SK-N-SH (cell line): ENCODE results near the gene KCNA1. TPM values are rescaled to one million over a fixed set of nuclear protein-coding genes. Genes with fewer than 3 reads are reported as not detected.

ENCODE experiments used
- CTCF ChIA-PET: fragments of 300-600, 350-600 bp; formaldehyde crosslinking; extraction: SDS; loops from one replicate; lab custom pipeline; 2021; lab: Yijun Ruan, JAX
- POLR2A ChIA-PET: fragments of 350-600 bp; sonication (Branson Sonifier 250); formaldehyde crosslinking; extraction: SDS; loops from one replicate; lab custom pipeline; 2020; ENCODE audit warnings: antibody characterized with exemption, inconsistent platforms; lab: Yijun Ruan, JAX
- DNase-seq: peaks from one replicate; pipeline ENCODE4 v3.0.0; 2012
- H2AFZ ChIP-seq: fragments of 200-600 bp; sonication (generic); 2 replicates; pipeline ENCODE4 v1.8.1; 2016; ENCODE audit warnings: antibody characterized with exemption, mild to moderate bottlenecking, low read depth
- H3F3A ChIP-seq: fragments of 200-600 bp; sonication (generic); replicated peaks from 2 replicates; pipeline ENCODE3; 2016; ENCODE audit warnings: antibody characterized with exemption, mild to moderate bottlenecking; ENCODE audit not compliant: insufficient read depth
- H3K27ac ChIP-seq, 2 experiments: fragments of 200-500 bp in 1 of 2; fragments of 200-600 bp in 1 of 2; sonication (Bioruptor generic) in 1 of 2; sonication (generic), shearing (Covaris generic) in 1 of 2; 2 replicates each; pipeline versions ENCODE4 v1.5.1 to v1.6.1; 2014 to 2016; ENCODE audit warnings: low read depth in 2 of 2, inconsistent platforms in 1 of 2, low read length in 1 of 2, mild to moderate bottlenecking in 1 of 2, mixed read lengths in 1 of 2
- H3K27me3 ChIP-seq: fragments of 200-600 bp; sonication (generic), shearing (Covaris generic); 2 replicates; pipeline ENCODE4 v1.6.1; 2016; ENCODE audit warnings: mixed run types; ENCODE audit not compliant: insufficient read depth
- H3K36me3 ChIP-seq, 2 experiments: fragments of 200-500 bp in 1 of 2; fragments of 200-600 bp in 1 of 2; sonication (Bioruptor generic) in 1 of 2; sonication (generic) in 1 of 2; replicated peaks in 1 of 2; 2 replicates each; pipeline versions ENCODE3 to v1.5.1; 2014 to 2016; ENCODE audit warnings: low read length in 1 of 2, mild to moderate bottlenecking in 1 of 2; ENCODE audit not compliant: insufficient read depth in 2 of 2, control insufficient read depth in 1 of 2
- H3K4me1 ChIP-seq, 2 experiments: fragments of 200-500 bp in 1 of 2; fragments of 200-600 bp in 1 of 2; sonication (Bioruptor generic) in 1 of 2; sonication (generic), shearing (Covaris generic) in 1 of 2; 2 replicates each; pipeline versions ENCODE4 v1.5.1 to v1.6.1; 2014 to 2016; ENCODE audit warnings: low read depth in 1 of 2, low read length in 1 of 2, mixed run types in 1 of 2; ENCODE audit not compliant: insufficient read depth in 2 of 2, control insufficient read depth in 1 of 2
- H3K4me2 ChIP-seq: fragments of 200-600 bp; sonication (generic), shearing (Covaris generic); 2 replicates; pipeline ENCODE4 v1.6.1; 2017; ENCODE audit warnings: mixed run types
- H3K4me3 ChIP-seq, 2 experiments: fragments of 200-500 bp in 1 of 2; fragments of 200-600 bp in 1 of 2; sonication (Bioruptor generic) in 1 of 2; sonication (generic), shearing (Covaris generic) in 1 of 2; 2 replicates each; pipeline versions ENCODE4 v1.5.1 to v1.8.1; 2014 to 2016; ENCODE audit warnings: low read depth in 2 of 2, inconsistent platforms in 1 of 2, low read length in 1 of 2, mild to moderate bottlenecking in 1 of 2, mixed read lengths in 1 of 2, moderate library complexity in 1 of 2
- H3K79me2 ChIP-seq: fragments of 200-600 bp; sonication (generic); 2 replicates; pipeline ENCODE4 v1.8.1; 2017; ENCODE audit warnings: mild to moderate bottlenecking; ENCODE audit not compliant: insufficient read depth
- H3K9ac ChIP-seq: fragments of 200-600 bp; sonication (generic); 2 replicates; pipeline ENCODE4 v1.6.1; 2017; ENCODE audit warnings: mixed run types
- H3K9me2 ChIP-seq: fragments of 200-600 bp; sonication (generic); 2 replicates; pipeline ENCODE4 v1.6.1; 2017; ENCODE audit warnings: mixed run types
- H3K9me3 ChIP-seq: fragments of 200-600 bp; sonication (generic); 2 replicates; pipeline ENCODE4 v1.6.1; 2017; ENCODE audit warnings: mixed run types, mild to moderate bottlenecking, moderate library complexity
- H4K20me1 ChIP-seq: fragments of 200-600 bp; sonication (generic); 2 replicates; pipeline ENCODE4 v1.6.1; 2017; ENCODE audit warnings: mild to moderate bottlenecking, mixed run types; ENCODE audit not compliant: insufficient read depth
- CHD2 ChIP-seq: fragments of 150-350 bp; IDR thresholded peaks from 2 replicates; pipeline ENCODE4 v1.6.1; 2018; ENCODE audit warnings: low read length; ENCODE audit not compliant: partially characterized antibody
- ELF1 ChIP-seq: IDR thresholded peaks from 2 replicates; pipeline ENCODE4 v1.4.0; 2012
- EP300 ChIP-seq, 2 experiments: IDR thresholded peaks; 2 replicates each; pipeline versions ENCODE4 v1.4.0 to v1.6.1; 2012; ENCODE audit warnings: borderline replicate concordance in 1 of 2, low read depth in 1 of 2, low read length in 1 of 2
- FOSL2 ChIP-seq: IDR thresholded peaks from 2 replicates; pipeline ENCODE4 v1.4.0; 2012; ENCODE audit warnings: low read depth, mild to moderate bottlenecking, moderate library complexity, borderline replicate concordance
- GABPA ChIP-seq: IDR thresholded peaks from 2 replicates; pipeline ENCODE4 v1.4.0; 2012; ENCODE audit warnings: low read depth, mild to moderate bottlenecking
- JUND ChIP-seq: IDR thresholded peaks from 2 replicates; pipeline ENCODE4 v1.4.0; 2012
- MXI1 ChIP-seq: IDR thresholded peaks from 2 replicates; pipeline ENCODE4 v1.6.1; 2012; ENCODE audit warnings: mild to moderate bottlenecking, low read depth, low read length, improper control_type of control experiment
- NFIC ChIP-seq: IDR thresholded peaks from 2 replicates; pipeline ENCODE4 v1.4.0; 2012; ENCODE audit warnings: borderline replicate concordance
- POLR2AphosphoS5 ChIP-seq: IDR thresholded peaks from 2 replicates; pipeline ENCODE4 v1.6.1; 2012; ENCODE audit warnings: low read depth, low read length
- RAD21 ChIP-seq: IDR thresholded peaks from 2 replicates; pipeline ENCODE4 v1.6.1; 2012; ENCODE audit warnings: mild to moderate bottlenecking, low read length
- RFX5 ChIP-seq: IDR thresholded peaks from 2 replicates; pipeline ENCODE4 v1.6.1; 2012; ENCODE audit warnings: mild to moderate bottlenecking, improper control_type of control experiment, low read length
- RXRA ChIP-seq: IDR thresholded peaks from 2 replicates; pipeline ENCODE4 v1.4.0; 2012; ENCODE audit warnings: low read depth, mild to moderate bottlenecking, borderline replicate concordance
- TCF12 ChIP-seq: IDR thresholded peaks from 2 replicates; pipeline ENCODE4 v1.4.0; 2012
- YY1 ChIP-seq: IDR thresholded peaks from 2 replicates; pipeline ENCODE4 v1.4.0; 2012; ENCODE audit warnings: low read depth, mild to moderate bottlenecking
- WGBS: methylation state at CpG from one replicate; pipeline ENCODE4 v1.1.6; 2017; ENCODE audit warnings: low lambda C conversion rate; 5-methylcytosine and 5-hydroxymethylcytosine counted together
- polyA plus RNA-seq, 3 experiments: library from polyadenylated mRNA; depleted of rRNA; stranded (reverse); fragments of >200 nt; gene quantifications; 2 replicates each; pipeline ENCODE4 v1.2.3, GENCODE V29; 2012
- TF ChIP-seq, protein P1 (sequence below): IDR thresholded peaks from 2 replicates; pipeline ENCODE4; 2012
- TF ChIP-seq, protein P2 (sequence below): IDR thresholded peaks from 2 replicates; pipeline ENCODE4 v1.4.0; 2012; ENCODE audit warnings: low read depth, borderline replicate concordance
- TF ChIP-seq, protein P3 (sequence below): fragments of 150-350 bp; IDR thresholded peaks from 2 replicates; pipeline ENCODE4 v1.6.1; 2016; ENCODE audit warnings: mild to moderate bottlenecking, low read depth, low read length
- TF ChIP-seq, protein P4 (sequence below): IDR thresholded peaks from 2 replicates; pipeline ENCODE4 v1.4.0; 2012; ENCODE audit warnings: low read depth, borderline replicate concordance
- TF ChIP-seq, protein P5 (sequence below): IDR thresholded peaks from 2 replicates; pipeline ENCODE4 v1.4.0; 2012; ENCODE audit warnings: low read depth

KCNA1 gene
- polyA plus RNA-seq, 1 of the 3 experiments (the other 2 are of a cell fraction): not detected

DNA sequence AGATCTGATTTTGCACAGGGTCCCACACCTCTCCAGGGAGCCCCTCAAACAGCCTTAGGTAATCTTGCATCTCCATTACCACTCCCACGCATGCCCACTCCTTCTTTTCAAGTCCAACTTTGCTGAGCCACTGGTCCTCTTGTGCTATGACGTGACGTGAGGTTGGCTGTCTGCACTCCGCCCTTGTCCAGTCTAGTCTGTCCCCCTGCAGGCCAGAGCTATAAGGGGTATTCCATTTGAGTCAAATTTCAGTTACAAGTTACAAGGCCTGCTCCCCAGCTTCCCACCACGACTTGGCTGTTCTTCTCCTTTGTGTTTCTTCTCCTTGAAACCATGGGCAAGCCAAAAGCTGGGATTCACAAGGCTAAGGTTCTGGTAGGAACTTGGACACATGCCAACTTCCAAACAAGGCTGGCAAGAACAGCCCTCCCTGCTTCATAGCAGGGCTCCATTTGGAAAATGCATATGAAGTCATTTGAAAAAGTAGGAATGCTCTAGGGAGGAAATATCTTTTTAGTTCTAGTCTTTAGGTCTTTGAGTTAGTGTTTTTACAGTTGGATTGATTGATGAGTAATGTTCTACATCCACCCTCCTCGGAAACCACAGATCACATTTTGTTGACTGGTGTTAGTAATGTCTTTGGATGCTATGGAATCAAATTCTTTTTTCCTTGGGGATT lies 49.1 kb downstream of the KCNA1 start (continued):
- TF ChIP-seq, protein P1, sequence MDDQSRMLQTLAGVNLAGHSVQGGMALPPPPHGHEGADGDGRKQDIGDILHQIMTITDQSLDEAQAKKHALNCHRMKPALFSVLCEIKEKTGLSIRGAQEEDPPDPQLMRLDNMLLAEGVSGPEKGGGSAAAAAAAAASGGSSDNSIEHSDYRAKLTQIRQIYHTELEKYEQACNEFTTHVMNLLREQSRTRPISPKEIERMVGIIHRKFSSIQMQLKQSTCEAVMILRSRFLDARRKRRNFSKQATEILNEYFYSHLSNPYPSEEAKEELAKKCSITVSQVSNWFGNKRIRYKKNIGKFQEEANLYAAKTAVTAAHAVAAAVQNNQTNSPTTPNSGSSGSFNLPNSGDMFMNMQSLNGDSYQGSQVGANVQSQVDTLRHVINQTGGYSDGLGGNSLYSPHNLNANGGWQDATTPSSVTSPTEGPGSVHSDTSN: peak; percentile 83
- no peak for TF ChIP-seq MXI1
- TF ChIP-seq EP300 (IDR thresholded peaks at IDR 0.05; ENCODE audit: borderline replicate concordance in 1 of 2, low read depth in 1 of 2, low read length in 1 of 2): peak in 1 of 2 experiments; percentile 58; a peak in 1 of 4 replicates
- TF ChIP-seq RAD21: no peak
- TF ChIP-seq, protein P2, sequence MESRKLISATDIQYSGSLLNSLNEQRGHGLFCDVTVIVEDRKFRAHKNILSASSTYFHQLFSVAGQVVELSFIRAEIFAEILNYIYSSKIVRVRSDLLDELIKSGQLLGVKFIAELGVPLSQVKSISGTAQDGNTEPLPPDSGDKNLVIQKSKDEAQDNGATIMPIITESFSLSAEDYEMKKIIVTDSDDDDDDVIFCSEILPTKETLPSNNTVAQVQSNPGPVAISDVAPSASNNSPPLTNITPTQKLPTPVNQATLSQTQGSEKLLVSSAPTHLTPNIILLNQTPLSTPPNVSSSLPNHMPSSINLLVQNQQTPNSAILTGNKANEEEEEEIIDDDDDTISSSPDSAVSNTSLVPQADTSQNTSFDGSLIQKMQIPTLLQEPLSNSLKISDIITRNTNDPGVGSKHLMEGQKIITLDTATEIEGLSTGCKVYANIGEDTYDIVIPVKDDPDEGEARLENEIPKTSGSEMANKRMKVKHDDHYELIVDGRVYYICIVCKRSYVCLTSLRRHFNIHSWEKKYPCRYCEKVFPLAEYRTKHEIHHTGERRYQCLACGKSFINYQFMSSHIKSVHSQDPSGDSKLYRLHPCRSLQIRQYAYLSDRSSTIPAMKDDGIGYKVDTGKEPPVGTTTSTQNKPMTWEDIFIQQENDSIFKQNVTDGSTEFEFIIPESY: no peak
- TF ChIP-seq FOSL2: peak; percentile 57; the same call in 1 of the 2 replicates
- TF ChIP-seq CHD2: no peak
- TF ChIP-seq RFX5: no peak
- TF ChIP-seq NFIC: peak; percentile 79
- no peak for TF ChIP-seq RXRA
- TF ChIP-seq GABPA: no peak
- 0 out of 2 replicates have a peak, but pooled peaks have one; percentile 18 for TF ChIP-seq YY1
- TF ChIP-seq, protein P3, sequence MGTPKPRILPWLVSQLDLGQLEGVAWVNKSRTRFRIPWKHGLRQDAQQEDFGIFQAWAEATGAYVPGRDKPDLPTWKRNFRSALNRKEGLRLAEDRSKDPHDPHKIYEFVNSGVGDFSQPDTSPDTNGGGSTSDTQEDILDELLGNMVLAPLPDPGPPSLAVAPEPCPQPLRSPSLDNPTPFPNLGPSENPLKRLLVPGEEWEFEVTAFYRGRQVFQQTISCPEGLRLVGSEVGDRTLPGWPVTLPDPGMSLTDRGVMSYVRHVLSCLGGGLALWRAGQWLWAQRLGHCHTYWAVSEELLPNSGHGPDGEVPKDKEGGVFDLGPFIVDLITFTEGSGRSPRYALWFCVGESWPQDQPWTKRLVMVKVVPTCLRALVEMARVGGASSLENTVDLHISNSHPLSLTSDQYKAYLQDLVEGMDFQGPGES: no peak
- TF ChIP-seq, all 33 proteins: peak for 8

DNA sequence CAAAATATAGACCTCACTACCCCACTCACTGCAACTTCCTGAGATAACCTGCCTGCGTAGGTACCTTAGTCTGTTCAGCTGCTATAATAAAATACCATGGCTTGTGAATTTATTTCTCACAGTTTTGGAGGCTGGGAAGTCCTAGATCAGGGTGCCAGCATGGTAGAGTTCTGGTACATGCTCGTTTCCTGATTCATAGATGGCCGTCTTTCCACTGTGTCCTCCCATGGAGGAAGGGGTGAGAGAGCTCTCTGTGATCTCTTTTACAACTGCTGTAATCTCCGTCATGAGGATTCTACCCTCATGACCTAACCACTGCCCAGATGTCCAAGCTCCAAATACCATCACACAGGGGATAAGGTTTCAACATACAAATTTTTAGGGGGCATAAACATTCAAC lies 49.7 kb downstream of the KCNA1 start:
- DNase-seq: no peak
- peaks cover 4% of the 10 kb centered on the region; the same call in 1 of the 2 replicates for H3K27me3 ChIP-seq
- no peaks in the 10 kb centered on the region for H4K20me1 ChIP-seq
- TF ChIP-seq, protein P4, sequence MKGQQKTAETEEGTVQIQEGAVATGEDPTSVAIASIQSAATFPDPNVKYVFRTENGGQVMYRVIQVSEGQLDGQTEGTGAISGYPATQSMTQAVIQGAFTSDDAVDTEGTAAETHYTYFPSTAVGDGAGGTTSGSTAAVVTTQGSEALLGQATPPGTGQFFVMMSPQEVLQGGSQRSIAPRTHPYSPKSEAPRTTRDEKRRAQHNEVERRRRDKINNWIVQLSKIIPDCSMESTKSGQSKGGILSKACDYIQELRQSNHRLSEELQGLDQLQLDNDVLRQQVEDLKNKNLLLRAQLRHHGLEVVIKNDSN: no peak
- TF ChIP-seq, protein P3: no peak
- TF ChIP-seq FOSL2: no peak
- no peak for TF ChIP-seq POLR2AphosphoS5
- no peak for TF ChIP-seq RXRA
- TF ChIP-seq TCF12: no peak
- no peak for TF ChIP-seq RFX5
- no peak for TF ChIP-seq ELF1
- TF ChIP-seq JUND: no peak
- TF ChIP-seq, protein P5, sequence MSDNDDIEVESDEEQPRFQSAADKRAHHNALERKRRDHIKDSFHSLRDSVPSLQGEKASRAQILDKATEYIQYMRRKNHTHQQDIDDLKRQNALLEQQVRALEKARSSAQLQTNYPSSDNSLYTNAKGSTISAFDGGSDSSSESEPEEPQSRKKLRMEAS: no peak
- H3K27ac ChIP-seq: peak overlapping the region; percentile 79 to 86; a peak in 3 of 4 replicates
- no peaks in the 10 kb centered on the region for H3K36me3 ChIP-seq
- H3K4me2 ChIP-seq: peak overlapping the region; percentile 8; the same call in 1 of the 2 replicates
- peak overlapping the region; percentile 69 for H2AFZ ChIP-seq
- CTCF ChIA-PET: no interaction called here
- H3K9me2 ChIP-seq: no peaks in the 10 kb centered on the region
- no peaks in the 10 kb centered on the region for H3K9me3 ChIP-seq
- H3K4me3 ChIP-seq: no peak overlapping the region
- no peak overlapping the region for H3K9ac ChIP-seq
- H3F3A ChIP-seq: peaks cover 30% of the 10 kb centered on the region
- WGBS: 11% methylated on average over 4 of the region's 4 CpGs
- H3K4me1 ChIP-seq: peaks cover 2 to 18% of the 10 kb centered on the region in 2 experiments; a peak in 3 of 4 replicates
- POLR2A ChIA-PET: no interaction called here
- no peaks in the 10 kb centered on the region for H3K79me2 ChIP-seq
